Natural killer cell (primary cell): ENCODE measurements around the gene ALK. TPM values are rescaled to one million over a fixed set of nuclear protein-coding genes. Genes with fewer than 3 reads are reported as not detected.

Experiments
- ATAC-seq, 3 donors: fragments of 150-1000 bp in 2 of 3; fragments of 200-7000 bp in 1 of 3; cut with Tn5 transposase; 1 replicate in 1 of 3; 2 replicates in 2 of 3; pipeline ENCODE4 v1.10.0; 2021; ENCODE audit warnings: mild to moderate bottlenecking in 2 of 3, moderate library complexity in 2 of 3
- DNase-seq, 2 donors: peaks; one replicate each; pipeline versions ENCODE4 v3.0.0 to v3.0.0-alpha.2; 2013 to 2021; ENCODE audit warnings: mixed read lengths in 1 of 2
- H3K27ac ChIP-seq: one replicate; pipeline ENCODE4 v1.5.1; 2013; ENCODE audit warnings: mild to moderate bottlenecking, low read length
- H3K27me3 ChIP-seq: one replicate; pipeline ENCODE4 v1.6.1; 2013; ENCODE audit warnings: low read length; ENCODE audit not compliant: control insufficient read depth, insufficient read depth
- H3K36me3 ChIP-seq: one replicate; pipeline ENCODE4 v1.6.1; 2013; ENCODE audit warnings: low read length; ENCODE audit not compliant: control insufficient read depth, insufficient read depth
- H3K4me1 ChIP-seq: one replicate; pipeline ENCODE4 v1.6.1; 2013; ENCODE audit warnings: low read length; ENCODE audit not compliant: control insufficient read depth, insufficient read depth
- H3K4me3 ChIP-seq: one replicate; pipeline ENCODE4 v1.5.1; 2013; ENCODE audit warnings: low read length
- H3K9me3 ChIP-seq: one replicate; pipeline ENCODE4 v1.6.1; 2013; ENCODE audit warnings: low read length; ENCODE audit not compliant: control insufficient read depth, insufficient read depth
- H3K27ac Mint-ChIP-seq, 2 donors: one replicate each; pipeline ENCODE4 v1.8.0; 2022; ENCODE audit warnings: mild to moderate bottlenecking in 2 of 2, mixed read lengths in 2 of 2, moderate library complexity in 1 of 2
- H3K27me3 Mint-ChIP-seq, 2 donors: one replicate each; pipeline ENCODE4 v1.8.0; 2022; ENCODE audit warnings: low read depth in 2 of 2, mixed read lengths in 2 of 2
- H3K36me3 Mint-ChIP-seq: one replicate; pipeline ENCODE4 v1.8.0; 2022; ENCODE audit warnings: mixed read lengths
- H3K4me1 Mint-ChIP-seq, 2 donors: one replicate each; pipeline ENCODE4 v1.8.0; 2022; ENCODE audit warnings: mixed read lengths in 2 of 2
- H3K4me3 Mint-ChIP-seq: one replicate; pipeline ENCODE4 v1.8.0; 2022; ENCODE audit warnings: mild to moderate bottlenecking, moderate library complexity, mixed read lengths
- H3K9me3 Mint-ChIP-seq, 2 donors: one replicate each; pipeline ENCODE4 v1.8.0; 2022; ENCODE audit warnings: mixed read lengths in 2 of 2
- CTCF ChIP-seq: fragments of 200-600 bp; IDR thresholded peaks from one replicate; pipeline ENCODE4 v1.8.0; 2022; ENCODE audit warnings: antibody characterized with exemption
- WGBS: methylation state at CpG from one replicate; pipeline ENCODE4 v1.1.7; 2013; ENCODE audit warnings: missing lambda C conversion rate; ENCODE audit not compliant: insufficient coverage; 5-methylcytosine and 5-hydroxymethylcytosine counted together
- intact Hi-C: fragments of 100-400 bp; cut with micrococcal nuclease; formaldehyde crosslinking; loops from one replicate; pipeline ENCODE4 v1.14.2; 2022
- total RNA-seq, 4 donors: library from RNA; stranded (reverse); fragments of 120-200 nt in 1 of 4; gene quantifications; one replicate each; pipeline versions ENCODE4 v1.2.3 to v1.2.4, GENCODE V29; 2013 to 2022

The ALK gene
- total RNA-seq, 3 donors from 2014 or later (not counting 1 experiment from before 2014, with no cell fraction given), result not detected

GRCh38 chr2:29443627-29444026, 477.8 kb downstream of the ALK start:
- DNase-seq (no peak), ATAC-seq (no peak)
- Mint-ChIP-seq H3K27ac (no peak overlapping the region), H3K27me3 (peaks cover 5 to 15% of the 10 kb centered on the region in 2 donors), H3K4me3 (no peak overlapping the region), H3K9me3 (no peaks in the 10 kb centered on the region), H3K4me1 (no peaks in the 10 kb centered on the region), H3K36me3 (no peaks in the 10 kb centered on the region)
- no peak for TF ChIP-seq CTCF
- no peaks in the 10 kb centered on the region for H3K36me3 ChIP-seq
- no peaks in the 10 kb centered on the region for H3K27me3 ChIP-seq
- intact Hi-C loops, result no loop called here
- no peak overlapping the region for H3K27ac ChIP-seq
- no peak overlapping the region for H3K4me3 ChIP-seq
- WGBS, result 30% methylated on average over 4 of the region's 4 CpGs
- H3K4me1 ChIP-seq, result no peaks in the 10 kb centered on the region
- no peaks in the 10 kb centered on the region for H3K9me3 ChIP-seq

GRCh38 chr2:29443151-29443550, 478.2 kb downstream of the ALK start:
- Histone ChIP-seq H3K36me3 (no peaks in the 10 kb centered on the region), H3K27me3 (no peaks in the 10 kb centered on the region), H3K4me1 (no peaks in the 10 kb centered on the region), H3K4me3 (no peak overlapping the region), H3K9me3 (no peaks in the 10 kb centered on the region), H3K27ac (no peak overlapping the region)
- ATAC-seq (no peak), DNase-seq (no peak)
- Mint-ChIP-seq H3K4me1 (no peaks in the 10 kb centered on the region), H3K4me3 (no peak overlapping the region), H3K27me3 (peaks cover 5 to 15% of the 10 kb centered on the region in 2 donors), H3K27ac (no peak overlapping the region), H3K36me3 (no peaks in the 10 kb centered on the region), H3K9me3 (no peaks in the 10 kb centered on the region)
- 84% methylated on average over 4 of the region's 4 CpGs for WGBS
- intact Hi-C loops, result no loop called here
- no peak for TF ChIP-seq CTCF

- no peak overlapping the region for H3K4me3 Mint-ChIP-seq
- ATAC-seq, result no peak
- H3K36me3 Mint-ChIP-seq, result no peaks in the 10 kb centered on the region
- no peaks in the 10 kb centered on the region for H3K4me1 ChIP-seq
- 73% methylated on average over 6 of the region's 6 CpGs for WGBS
- no peaks in the 10 kb centered on the region for H3K36me3 ChIP-seq
- intact Hi-C loops, result no loop called here
- H3K9me3 Mint-ChIP-seq, result no peaks in the 10 kb centered on the region
- H3K9me3 ChIP-seq, result no peaks in the 10 kb centered on the region
- DNase-seq, result no peak
- H3K4me3 ChIP-seq, result no peak overlapping the region
- H3K27me3 Mint-ChIP-seq, result peaks cover 0 to 22% of the 10 kb centered on the region in 2 donors
- TF ChIP-seq CTCF, result no peak
- H3K27me3 ChIP-seq, result no peaks in the 10 kb centered on the region
- no peak overlapping the region for H3K27ac ChIP-seq
- no peak overlapping the region for H3K27ac Mint-ChIP-seq
- no peaks in the 10 kb centered on the region for H3K4me1 Mint-ChIP-seq
Observed at GRCh38 chr2:29440921-29441623, 480.3 kb downstream of the ALK start.

- H3K4me1 ChIP-seq, result no peaks in the 10 kb centered on the region
- no peak for ATAC-seq
- Mint-ChIP-seq H3K4me1 (no peaks in the 10 kb centered on the region), H3K4me3 (no peak overlapping the region), H3K9me3 (no peaks in the 10 kb centered on the region), H3K27me3 (peaks cover 2 to 48% of the 10 kb centered on the region in 2 donors), H3K27ac (no peak overlapping the region), H3K36me3 (no peaks in the 10 kb centered on the region)
- 93% methylated on average over 2 of the region's 3 CpGs for WGBS
- no peaks in the 10 kb centered on the region for H3K9me3 ChIP-seq
- H3K4me3 ChIP-seq, result no peak overlapping the region
- no peak for DNase-seq
- H3K27ac ChIP-seq, result no peak overlapping the region
- no peaks in the 10 kb centered on the region for H3K27me3 ChIP-seq
- H3K36me3 ChIP-seq, result no peaks in the 10 kb centered on the region
- no peak for TF ChIP-seq CTCF
- intact Hi-C loops, result no loop called here
Observed at GRCh38 chr2:29433920-29434319, 487.5 kb downstream of the ALK start.
